NCI-H2171 treated with DMSO at 0.1 percent for 48 hours (cell line): ENCODE results near the gene SLC12A7.
A peak's percentile ranks its signal among the peaks of the same experiment; 100 is the strongest.
"Not testable (repeated sequence)": the region's sequence is repeated elsewhere in the genome, so short reads cannot be mapped to it uniquely, and the experiment has no call there.

ENCODE experiments used
- DNase-seq: peaks from one replicate; lab custom pipeline; 2025; lab: John Stamatoyannopoulos, UW

Gene SLC12A7

GRCh38 chr5:1109542-1110306, 2.1 kb downstream of the SLC12A7 start:
- no peak for DNase-seq

- no peak for DNase-seq
These were observed 3.0 kb downstream of the SLC12A7 start for GRCh38 chr5:1108865-1109174.

GRCh38 chr5:1108023-1108864, 3.6 kb downstream of the SLC12A7 start:
- no peak for DNase-seq

- DNase-seq = no peak
These were observed 4.5 kb downstream of the SLC12A7 start for GRCh38 chr5:1107167-1108022.

GRCh38 chr5:1106385-1107166, 5.3 kb downstream of the SLC12A7 start:
- DNase-seq = no peak

GRCh38 chr5:1105350-1106265, 6.3 kb downstream of the SLC12A7 start:
- no peak for DNase-seq

GRCh38 chr5:1104327-1105006, 7.4 kb downstream of the SLC12A7 start:
- no peak for DNase-seq

GRCh38 chr5:1103505-1104326, 8.1 kb downstream of the SLC12A7 start:
- DNase-seq = peak; percentile 88

GRCh38 chr5:1103093-1103492, 8.8 kb downstream of the SLC12A7 start:
- DNase-seq = no peak

- no peak for DNase-seq
These were observed 9.7 kb downstream of the SLC12A7 start for GRCh38 chr5:1101961-1102713.

- no peak for DNase-seq
These were observed 10.9 kb downstream of the SLC12A7 start for GRCh38 chr5:1100664-1101574.

GRCh38 chr5:1099926-1100663, 11.8 kb downstream of the SLC12A7 start:
- no peak for DNase-seq

GRCh38 chr5:1098986-1099597, 12.8 kb downstream of the SLC12A7 start:
- DNase-seq = no peak

GRCh38 chr5:1097988-1098385, 13.9 kb downstream of the SLC12A7 start:
- DNase-seq = not testable (repeated sequence)

GRCh38 chr5:1097381-1097987, 14.4 kb downstream of the SLC12A7 start:
- no peak for DNase-seq

- no peak for DNase-seq
These were observed 15.0 kb downstream of the SLC12A7 start for GRCh38 chr5:1096838-1097237.
